Liver (tissue), 3 donors: Measurements from ENCODE around the gene DIO3.

Experiments
- FOXA2 ChIP-seq: IDR thresholded peaks from 2 replicates; pipeline ENCODE4 v1.6.1; 2016; ENCODE audit warnings: antibody characterized with exemption
- GABPA ChIP-seq, 2 donors: IDR thresholded peaks in 1 of 2; conservative IDR thresholded peaks in 1 of 2; 2 replicates each; pipeline ENCODE4 v1.6.1; 2016; ENCODE audit warnings: antibody characterized with exemption in 2 of 2, mild to moderate bottlenecking in 1 of 2, moderate library complexity in 1 of 2
- HNF4G ChIP-seq: IDR thresholded peaks from 2 replicates; pipeline ENCODE4 v1.6.1; 2016; ENCODE audit warnings: antibody characterized with exemption
- RAD21 ChIP-seq, 2 donors: IDR thresholded peaks; 2 replicates each; pipeline ENCODE4 v1.6.1; 2016; ENCODE audit warnings: antibody characterized with exemption in 2 of 2, mild to moderate bottlenecking in 2 of 2
- SP1 ChIP-seq: IDR thresholded peaks from 2 replicates; pipeline ENCODE4 v1.6.1; 2018; ENCODE audit warnings: antibody characterized with exemption, mild to moderate bottlenecking
- TAF1 ChIP-seq: conservative IDR thresholded peaks from 2 replicates; pipeline ENCODE4 v1.6.1; 2016; ENCODE audit warnings: antibody characterized with exemption, mild to moderate bottlenecking
- TF ChIP-seq, protein P1 (sequence below): fragments of 150-350 bp; IDR thresholded peaks from 2 replicates; pipeline ENCODE4 v1.5.1; 2017; ENCODE audit warnings: improper control_type of control experiment, low read depth, low read length; ENCODE audit not compliant: missing input control
- TF ChIP-seq, protein P2 (sequence below): IDR thresholded peaks from 2 replicates; pipeline ENCODE4 v1.6.1; 2016; ENCODE audit warnings: antibody characterized with exemption
- donor health status: healthy.
- donor health status: healthy.

DNA sequence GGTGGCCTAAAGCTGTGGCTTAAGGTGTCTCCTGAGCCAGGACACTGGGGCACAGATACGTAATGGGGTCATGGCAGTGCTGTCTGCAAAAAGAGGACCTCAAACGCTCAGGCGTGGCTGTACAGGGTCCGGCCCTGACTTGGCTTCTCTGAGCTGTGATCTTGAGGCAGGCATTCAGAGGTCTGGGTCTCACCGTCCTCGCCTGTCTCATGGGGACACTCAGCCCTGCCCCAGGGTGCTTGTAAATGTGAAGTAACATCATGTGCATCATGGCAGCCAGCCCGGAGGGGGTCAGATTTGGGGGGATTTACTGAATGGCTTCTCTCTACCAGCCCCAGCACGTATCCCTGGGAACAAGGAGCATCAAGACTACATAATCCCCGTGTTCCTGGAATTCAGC, 28.8 kb downstream of the DIO3 start:
- no peak for TF ChIP-seq RAD21 (IDR thresholded peaks at IDR 0.05)
- no peak for TF ChIP-seq GABPA (IDR thresholded peaks at IDR 0.05 in 1 of 2, conservative IDR thresholded peaks at IDR 0.05 in 1 of 2)
- TF ChIP-seq TAF1: no peak
- no peak for TF ChIP-seq SP1
- TF ChIP-seq, protein P1, sequence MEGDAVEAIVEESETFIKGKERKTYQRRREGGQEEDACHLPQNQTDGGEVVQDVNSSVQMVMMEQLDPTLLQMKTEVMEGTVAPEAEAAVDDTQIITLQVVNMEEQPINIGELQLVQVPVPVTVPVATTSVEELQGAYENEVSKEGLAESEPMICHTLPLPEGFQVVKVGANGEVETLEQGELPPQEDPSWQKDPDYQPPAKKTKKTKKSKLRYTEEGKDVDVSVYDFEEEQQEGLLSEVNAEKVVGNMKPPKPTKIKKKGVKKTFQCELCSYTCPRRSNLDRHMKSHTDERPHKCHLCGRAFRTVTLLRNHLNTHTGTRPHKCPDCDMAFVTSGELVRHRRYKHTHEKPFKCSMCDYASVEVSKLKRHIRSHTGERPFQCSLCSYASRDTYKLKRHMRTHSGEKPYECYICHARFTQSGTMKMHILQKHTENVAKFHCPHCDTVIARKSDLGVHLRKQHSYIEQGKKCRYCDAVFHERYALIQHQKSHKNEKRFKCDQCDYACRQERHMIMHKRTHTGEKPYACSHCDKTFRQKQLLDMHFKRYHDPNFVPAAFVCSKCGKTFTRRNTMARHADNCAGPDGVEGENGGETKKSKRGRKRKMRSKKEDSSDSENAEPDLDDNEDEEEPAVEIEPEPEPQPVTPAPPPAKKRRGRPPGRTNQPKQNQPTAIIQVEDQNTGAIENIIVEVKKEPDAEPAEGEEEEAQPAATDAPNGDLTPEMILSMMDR: no peak
- TF ChIP-seq FOXA2: no peak
- TF ChIP-seq HNF4G: no peak
- TF ChIP-seq, protein P2, sequence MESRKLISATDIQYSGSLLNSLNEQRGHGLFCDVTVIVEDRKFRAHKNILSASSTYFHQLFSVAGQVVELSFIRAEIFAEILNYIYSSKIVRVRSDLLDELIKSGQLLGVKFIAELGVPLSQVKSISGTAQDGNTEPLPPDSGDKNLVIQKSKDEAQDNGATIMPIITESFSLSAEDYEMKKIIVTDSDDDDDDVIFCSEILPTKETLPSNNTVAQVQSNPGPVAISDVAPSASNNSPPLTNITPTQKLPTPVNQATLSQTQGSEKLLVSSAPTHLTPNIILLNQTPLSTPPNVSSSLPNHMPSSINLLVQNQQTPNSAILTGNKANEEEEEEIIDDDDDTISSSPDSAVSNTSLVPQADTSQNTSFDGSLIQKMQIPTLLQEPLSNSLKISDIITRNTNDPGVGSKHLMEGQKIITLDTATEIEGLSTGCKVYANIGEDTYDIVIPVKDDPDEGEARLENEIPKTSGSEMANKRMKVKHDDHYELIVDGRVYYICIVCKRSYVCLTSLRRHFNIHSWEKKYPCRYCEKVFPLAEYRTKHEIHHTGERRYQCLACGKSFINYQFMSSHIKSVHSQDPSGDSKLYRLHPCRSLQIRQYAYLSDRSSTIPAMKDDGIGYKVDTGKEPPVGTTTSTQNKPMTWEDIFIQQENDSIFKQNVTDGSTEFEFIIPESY: no peak
